HepG2 (cell line): ENCODE measurements around the gene ELP2.

Experiments
- CREB1 ChIP-seq, 2 experiments: fragments of 450-650 bp in 1 of 2; IDR thresholded peaks; 2 replicates each; pipeline ENCODE4 v1.6.1; 2016 to 2017; ENCODE audit warnings: control low read depth in 1 of 2, mild to moderate bottlenecking in 1 of 2, missing compliant biosample characterization in 1 of 2, missing genetic modification characterization in 1 of 2
- HCFC1 ChIP-seq: fragments of 150-350 bp; IDR thresholded peaks from 2 replicates; pipeline ENCODE4 v1.6.1; 2014; ENCODE audit warnings: low read depth, low read length
- JUNB ChIP-seq: sonication (generic); formaldehyde crosslinking; IDR thresholded peaks from 2 replicates; pipeline ENCODE4 v1.8.0; 2022; ENCODE audit warnings: missing genetic modification reagents, mild to moderate bottlenecking, borderline replicate concordance
- JUND ChIP-seq: sonication (generic); formaldehyde crosslinking; IDR thresholded peaks from 2 replicates; pipeline ENCODE4 v1.8.0; 2022; ENCODE audit warnings: mild to moderate bottlenecking, missing genetic modification reagents
- KAT8 ChIP-seq: IDR thresholded peaks from 2 replicates; pipeline ENCODE4 v1.6.1; 2016; ENCODE audit warnings: missing genetic modification reagents, missing compliant biosample characterization
- NCOR1 ChIP-seq: fragments of 200-600 bp; sonication (generic); IDR thresholded peaks from 2 replicates; pipeline ENCODE4 v1.7.0; 2017; ENCODE audit warnings: antibody characterized with exemption, low read length, borderline replicate concordance
- TARDBP ChIP-seq: sonication (generic); formaldehyde crosslinking; IDR thresholded peaks from 2 replicates; pipeline ENCODE4 v1.8.0; 2022; ENCODE audit warnings: mild to moderate bottlenecking, missing genetic modification reagents
- ZSCAN30 ChIP-seq: sonication (generic); formaldehyde crosslinking; IDR thresholded peaks from 2 replicates; pipeline ENCODE4 v1.5.0; 2020; ENCODE audit warnings: mild to moderate bottlenecking, missing genetic modification reagents
- TF ChIP-seq, protein P1 (sequence below): sonication (generic); formaldehyde crosslinking; IDR thresholded peaks from 2 replicates; pipeline ENCODE4 v1.8.1; 2023; ENCODE audit warnings: missing genetic modification reagents, inconsistent platforms, borderline replicate concordance

GRCh38 chr18:36217348-36217747 is 87.6 kb downstream of the ELP2 start:
- TF ChIP-seq HCFC1 (no peak), KAT8 (CRISPR knock-in tag) (no peak), CREB1 (IDR thresholded peaks at IDR 0.05) (no peak), CREB1 (CRISPR knock-in tag; IDR thresholded peaks at IDR 0.05) (no peak), TARDBP (CRISPR knock-in tag) (no peak), NCOR1 (no peak), ZSCAN30 (no peak), JUNB (CRISPR knock-in tag) (no peak), JUND (no peak)
- TF ChIP-seq, protein P1, sequence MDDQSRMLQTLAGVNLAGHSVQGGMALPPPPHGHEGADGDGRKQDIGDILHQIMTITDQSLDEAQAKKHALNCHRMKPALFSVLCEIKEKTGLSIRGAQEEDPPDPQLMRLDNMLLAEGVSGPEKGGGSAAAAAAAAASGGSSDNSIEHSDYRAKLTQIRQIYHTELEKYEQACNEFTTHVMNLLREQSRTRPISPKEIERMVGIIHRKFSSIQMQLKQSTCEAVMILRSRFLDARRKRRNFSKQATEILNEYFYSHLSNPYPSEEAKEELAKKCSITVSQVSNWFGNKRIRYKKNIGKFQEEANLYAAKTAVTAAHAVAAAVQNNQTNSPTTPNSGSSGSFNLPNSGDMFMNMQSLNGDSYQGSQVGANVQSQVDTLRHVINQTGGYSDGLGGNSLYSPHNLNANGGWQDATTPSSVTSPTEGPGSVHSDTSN (CRISPR knock-in tag), result no peak
